ENCODE data around the gene CDHR2. TPM values are rescaled to one million over a fixed set of nuclear protein-coding genes. Genes with fewer than 3 reads are reported as not detected.

Gene CDHR2
- 1 to 10 TPM in 1 of 2 donors, not detected in 1; 1.3 TPM for total RNA-seq

- Histone ChIP-seq H3K4me1 (peaks cover 2% of the 10 kb centered on the region), H3K27ac (no peak within 1 kb of the TSS), H3K36me3 (replicated peaks in 1 of 2; ENCODE audit: insufficient read depth in 1 of 2, low read depth in 2 of 2) (no peaks in the 10 kb centered on the region), H3K4me3 (no peak within 1 kb of the TSS), H3K9me3 (no peaks in the 10 kb centered on the region), H3K27me3 (no peaks in the 10 kb centered on the region)
- WGBS, 2 donors, result 57 to 60% methylated on average over 6 to 18 of the region's 18 CpGs
- DNase-seq (no peak), ATAC-seq (no peak)
- intact Hi-C loops (cut with DNase I), result no loop called here
- TF ChIP-seq POLR2A (IDR thresholded peaks at IDR 0.05) (no peak), CTCF (IDR thresholded peaks at IDR 0.05) (no peak)
Measured at GRCh38 chr5:176548967-176549444, at the start of gene CDHR2. Gene CDHR2, plus strand, starts transcription at chr5:176549342. Its CDS starts 16,011 bp downstream, at chr5:176565353.

GRCh38 chr5:176500511-176500910, 48.6 kb upstream of the CDHR2 start:
- Histone ChIP-seq H3K4me1 (no peaks in the 10 kb centered on the region), H3K27ac (no peak overlapping the region), H3K36me3 (replicated peaks in 1 of 2; ENCODE audit: insufficient read depth in 1 of 2, low read depth in 2 of 2) (peaks cover 17 to 45% of the 10 kb centered on the region in 2 donors), H3K9me3 (no peaks in the 10 kb centered on the region), H3K4me3 (no peak overlapping the region), H3K27me3 (no peaks in the 10 kb centered on the region)
- no peak for ATAC-seq
- intact Hi-C loops (cut with DNase I), result no loop called here
- no peak for DNase-seq
- TF ChIP-seq POLR2A (IDR thresholded peaks at IDR 0.05), result no peak
- no peak for TF ChIP-seq CTCF (IDR thresholded peaks at IDR 0.05)
- 93 to 100% methylated on average over 3 of the region's 3 CpGs for WGBS, 2 donors

- Histone ChIP-seq H3K36me3 (replicated peaks in 1 of 2; ENCODE audit: insufficient read depth in 1 of 2, low read depth in 2 of 2) (peaks cover 17 to 41% of the 10 kb centered on the region in 2 donors), H3K9me3 (no peaks in the 10 kb centered on the region), H3K27ac (no peak overlapping the region), H3K4me3 (no peak overlapping the region), H3K4me1 (no peaks in the 10 kb centered on the region), H3K27me3 (no peaks in the 10 kb centered on the region)
- no peak for TF ChIP-seq CTCF (IDR thresholded peaks at IDR 0.05)
- TF ChIP-seq POLR2A (IDR thresholded peaks at IDR 0.05), result no peak
- DNase-seq (no peak), ATAC-seq (no peak)
- intact Hi-C loops (cut with DNase I), result no loop called here
- 92 to 96% methylated on average over 1 of the region's 1 CpG for WGBS, 2 donors
Measured at GRCh38 chr5:176501333-176501732, 47.8 kb upstream of the CDHR2 start.

- peaks cover 17 to 45% of the 10 kb centered on the region in 2 donors for H3K36me3 ChIP-seq (replicated peaks in 1 of 2; ENCODE audit: insufficient read depth in 1 of 2, low read depth in 2 of 2)
Measured at GRCh38 chr5:176503496-176503895, 45.6 kb upstream of the CDHR2 start.

More at GRCh38 chr5:176503496-176503895, 45.6 kb upstream of the CDHR2 start:
- 93 to 94% methylated on average over 5 of the region's 5 CpGs for WGBS, 2 donors
- ATAC-seq (no peak), DNase-seq (no peak)
- no peak overlapping the region for H3K4me3 ChIP-seq
- H3K4me1 ChIP-seq, result no peaks in the 10 kb centered on the region
- no peak overlapping the region for H3K27ac ChIP-seq
- intact Hi-C loops (cut with DNase I), result no loop called here
- H3K27me3 ChIP-seq, result no peaks in the 10 kb centered on the region
- no peak for TF ChIP-seq CTCF (IDR thresholded peaks at IDR 0.05)
- no peaks in the 10 kb centered on the region for H3K9me3 ChIP-seq
